Small intestine (tissue), 7 donors: ENCODE results near the gene GRIK4. TPM values are rescaled to one million over a fixed set of nuclear protein-coding genes. Genes with fewer than 3 reads are reported as not detected.

Experiments
- DNase-seq, 2 donors: peaks; one replicate each; pipeline versions ENCODE4 v3.0.0 to v3.0.0-alpha.2; 2013
- FAIRE-seq: peaks from 2 replicates; lab custom pipeline; 2012; peaks lifted over from hg19 to GRCh38; lab: Jason Lieb, UNC
- H3K27ac ChIP-seq, 3 donors: one replicate each; pipeline ENCODE4 v1.5.1; 2013; ENCODE audit warnings: low read length in 2 of 3, mild to moderate bottlenecking in 2 of 3, control low read depth in 1 of 3, inconsistent platforms in 1 of 3, low read depth in 1 of 3, moderate library complexity in 1 of 3
- H3K27me3 ChIP-seq, 3 donors: one replicate each; pipeline ENCODE4 v1.6.1; 2013; ENCODE audit warnings: low read length in 3 of 3, inconsistent platforms in 1 of 3; ENCODE audit not compliant: control insufficient read depth in 3 of 3, insufficient read depth in 3 of 3
- H3K36me3 ChIP-seq, 3 donors: one replicate each; pipeline ENCODE4 v1.6.1; 2013; ENCODE audit warnings: low read length in 3 of 3, inconsistent platforms in 1 of 3, low read depth in 1 of 3, mild to moderate bottlenecking in 1 of 3, moderate library complexity in 1 of 3; ENCODE audit not compliant: control insufficient read depth in 3 of 3, insufficient read depth in 2 of 3
- H3K4me1 ChIP-seq, 3 donors: one replicate each; pipeline ENCODE4 v1.6.1; 2013; ENCODE audit warnings: low read length in 2 of 3, inconsistent platforms in 1 of 3, low read depth in 1 of 3, mild to moderate bottlenecking in 1 of 3, moderate library complexity in 1 of 3; ENCODE audit not compliant: control insufficient read depth in 3 of 3, insufficient read depth in 2 of 3
- H3K4me3 ChIP-seq, 3 donors: one replicate each; pipeline ENCODE4 v1.5.1; 2013; ENCODE audit warnings: low read length in 3 of 3, control low read depth in 1 of 3, inconsistent platforms in 1 of 3, low read depth in 1 of 3, mild to moderate bottlenecking in 1 of 3, moderate library complexity in 1 of 3
- H3K9me3 ChIP-seq, 2 donors: one replicate each; pipeline ENCODE4 v1.6.1; 2013; ENCODE audit warnings: low read depth in 1 of 2, low read length in 1 of 2; ENCODE audit not compliant: control insufficient read depth in 2 of 2, insufficient read depth in 1 of 2
- whole genome bisulfite sequencing, 3 donors: extraction: QIAGEN DNeasy Blood & Tissue Kit; methylation state at CpG; one replicate each; pipeline ENCODE4 v1.1.7; 2013; 5-methylcytosine and 5-hydroxymethylcytosine counted together
- polyA plus RNA-seq, 4 donors: library from polyadenylated mRNA; stranded (reverse) in 3 of 4; unstranded in 1 of 4; fragments of 200-250 nt in 3 of 4; fragments of 120-200 nt in 1 of 4; gene quantifications; one replicate each; pipeline versions ENCODE4 v1.2.1 to v1.2.3, GENCODE V29; 2013
- donor health status: healthy with polysubstance abuse.
- donor health status: control.
- donor health status: control.
- donor health status: Bipolar disorder and iron deficiency.
- donor health status: healthy.

GRIK4 gene
- polyA plus RNA-seq, 4 donors = 0.15 to 1.4 (median 0.27) TPM; not detected in 1

GRCh38 chr11:120703358-120704152 lies 192.0 kb downstream of the GRIK4 start:
- Histone ChIP-seq H3K27me3 (peaks cover 0 to 2% (median 0%) of the 10 kb centered on the region in 3 donors), H3K4me1 (peaks cover 0 to 3% (median 0%) of the 10 kb centered on the region in 3 donors), H3K36me3 (no peaks in the 10 kb centered on the region), H3K4me3 (no peak overlapping the region), H3K9me3 (peaks cover 0 to 7% of the 10 kb centered on the region in 2 donors), H3K27ac (peak overlapping the region in 1 of 3 donors; percentile 18)
- WGBS, 3 donors = 78 to 92% (median 82%) methylated on average over 9 of the region's 9 CpGs
- FAIRE-seq = no peak
- DNase-seq = no peak

- no peaks in the 10 kb centered on the region for H3K36me3 ChIP-seq
- no peak overlapping the region for H3K27ac ChIP-seq
- DNase-seq (no peak), FAIRE-seq (no peak)
- 72 to 85% (median 73%) methylated on average over 4 of the region's 4 CpGs for WGBS, 3 donors
- peaks cover 0 to 2% (median 0%) of the 10 kb centered on the region in 3 donors for H3K27me3 ChIP-seq
- peaks cover 0 to 7% of the 10 kb centered on the region in 2 donors for H3K9me3 ChIP-seq
- no peak overlapping the region for H3K4me3 ChIP-seq
- H3K4me1 ChIP-seq = peaks cover 0 to 5% (median 0%) of the 10 kb centered on the region in 3 donors
Measured at GRCh38 chr11:120704256-120704750, 192.8 kb downstream of the GRIK4 start.

- Histone ChIP-seq H3K4me1 (peaks cover 0 to 18% (median 0%) of the 10 kb centered on the region in 3 donors), H3K27me3 (peaks cover 0 to 2% (median 0%) of the 10 kb centered on the region in 3 donors), H3K36me3 (no peaks in the 10 kb centered on the region), H3K27ac (no peak overlapping the region), H3K9me3 (peaks cover 0 to 7% of the 10 kb centered on the region in 2 donors), H3K4me3 (no peak overlapping the region)
- FAIRE-seq = no peak
- DNase-seq = no peak
- 74 to 95% (median 80%) methylated on average over 5 of the region's 5 CpGs for WGBS, 3 donors
Measured at GRCh38 chr11:120706257-120706656, 194.7 kb downstream of the GRIK4 start.

GRCh38 chr11:120707098-120707497 lies 195.6 kb downstream of the GRIK4 start:
- no peaks in the 10 kb centered on the region for H3K36me3 ChIP-seq
- WGBS, 3 donors = 42 to 76% (median 58%) methylated on average over 4 of the region's 4 CpGs
- H3K4me1 ChIP-seq = peaks cover 0 to 22% (median 0%) of the 10 kb centered on the region in 3 donors
- peak in 1 of 2 donors; percentile 1 for DNase-seq
- no peak for FAIRE-seq
- H3K27me3 ChIP-seq = peaks cover 0 to 2% (median 0%) of the 10 kb centered on the region in 3 donors
- no peak overlapping the region for H3K27ac ChIP-seq
- no peak overlapping the region for H3K4me3 ChIP-seq
- peaks cover 0 to 7% of the 10 kb centered on the region in 2 donors for H3K9me3 ChIP-seq

GRCh38 chr11:120707663-120708062 lies 196.1 kb downstream of the GRIK4 start:
- peaks cover 0 to 2% (median 0%) of the 10 kb centered on the region in 3 donors for H3K27me3 ChIP-seq
- peaks cover 0 to 22% (median 0%) of the 10 kb centered on the region in 3 donors for H3K4me1 ChIP-seq
- peaks cover 0 to 7% of the 10 kb centered on the region in 2 donors for H3K9me3 ChIP-seq
- H3K4me3 ChIP-seq = no peak overlapping the region
- WGBS, 3 donors = 89 to 100% (median 93%) methylated on average over 2 of the region's 2 CpGs
- FAIRE-seq (no peak), DNase-seq (no peak)
- H3K36me3 ChIP-seq = no peaks in the 10 kb centered on the region
- H3K27ac ChIP-seq = no peak overlapping the region

- no peak overlapping the region for H3K27ac ChIP-seq
- no peak for FAIRE-seq
- 22 to 57% (median 32%) methylated on average over 11 of the region's 11 CpGs for WGBS, 3 donors
Measured at GRCh38 chr11:120708511-120709183, 197.1 kb downstream of the GRIK4 start.

GRCh38 chr11:120709808-120710207 lies 198.3 kb downstream of the GRIK4 start:
- 71 to 82% (median 75%) methylated on average over 10 of the region's 10 CpGs for WGBS, 3 donors
- DNase-seq (no peak), FAIRE-seq (no peak)
- H3K4me1 ChIP-seq = peaks cover 0 to 26% (median 0%) of the 10 kb centered on the region in 3 donors
- H3K9me3 ChIP-seq = peaks cover 0 to 7% of the 10 kb centered on the region in 2 donors
- no peak overlapping the region for H3K27ac ChIP-seq
- peaks cover 0 to 2% (median 0%) of the 10 kb centered on the region in 3 donors for H3K27me3 ChIP-seq
- no peak overlapping the region for H3K4me3 ChIP-seq
- H3K36me3 ChIP-seq = no peaks in the 10 kb centered on the region

More at GRCh38 chr11:120708511-120709183, 197.1 kb downstream of the GRIK4 start:
- Histone ChIP-seq H3K9me3 (peaks cover 0 to 7% of the 10 kb centered on the region in 2 donors), H3K4me1 (peaks cover 0 to 24% (median 0%) of the 10 kb centered on the region in 3 donors), H3K4me3 (no peak overlapping the region), H3K36me3 (no peaks in the 10 kb centered on the region), H3K27me3 (peaks cover 0 to 2% (median 0%) of the 10 kb centered on the region in 3 donors)
- peak; percentile 25 to 27 for DNase-seq
